Fibroblast of pulmonary artery (primary cell): ENCODE results near the gene MAGEB1.

Experiments
- DNase-seq: peaks from one replicate; pipeline ENCODE4 v3.0.0-alpha.2; 2010; ENCODE audit warnings: low read depth
- H3K4me3 ChIP-seq: replicated peaks from 2 replicates; pipeline ENCODE4 v1.5.1; 2011; ENCODE audit warnings: low read depth, mild to moderate bottlenecking, control low read depth, low read length, moderate library complexity
- CTCF ChIP-seq: IDR thresholded peaks from 2 replicates; pipeline ENCODE4 v1.5.1; 2011; ENCODE audit warnings: mild to moderate bottlenecking, control low read depth, low read length, inconsistent platforms; ENCODE audit errors: missing control alignments

MAGEB1 gene

GRCh38 chrX:30283456-30284200, 36.7 kb downstream of the MAGEB1 start:
- H3K4me3 ChIP-seq: no peak overlapping the region
- DNase-seq: peak; percentile 89
- TF ChIP-seq CTCF: no peak

- no peak for TF ChIP-seq CTCF
Measured at GRCh38 chrX:30296408-30297254, 49.7 kb downstream of the MAGEB1 start.

GRCh38 chrX:30301208-30301607, 54.3 kb downstream of the MAGEB1 start:
- no peak for TF ChIP-seq CTCF
- no peak overlapping the region for H3K4me3 ChIP-seq
- DNase-seq: no peak

More at GRCh38 chrX:30296408-30297254, 49.7 kb downstream of the MAGEB1 start:
- no peak for DNase-seq
- H3K4me3 ChIP-seq: no peak overlapping the region
